HG02642 (cell line): ENCODE measurements around the gene SHC2.
A peak's percentile ranks its signal among the peaks of the same experiment; 100 is the strongest.

Experiments
- ATAC-seq: cut with Tn5 transposase; IDR thresholded peaks from one replicate; pipeline ENCODE4 v1.9.1; 2021; ENCODE audit warnings: mild to moderate bottlenecking; ENCODE audit not compliant: unreplicated experiment, poor library complexity

The SHC2 gene

DNA sequence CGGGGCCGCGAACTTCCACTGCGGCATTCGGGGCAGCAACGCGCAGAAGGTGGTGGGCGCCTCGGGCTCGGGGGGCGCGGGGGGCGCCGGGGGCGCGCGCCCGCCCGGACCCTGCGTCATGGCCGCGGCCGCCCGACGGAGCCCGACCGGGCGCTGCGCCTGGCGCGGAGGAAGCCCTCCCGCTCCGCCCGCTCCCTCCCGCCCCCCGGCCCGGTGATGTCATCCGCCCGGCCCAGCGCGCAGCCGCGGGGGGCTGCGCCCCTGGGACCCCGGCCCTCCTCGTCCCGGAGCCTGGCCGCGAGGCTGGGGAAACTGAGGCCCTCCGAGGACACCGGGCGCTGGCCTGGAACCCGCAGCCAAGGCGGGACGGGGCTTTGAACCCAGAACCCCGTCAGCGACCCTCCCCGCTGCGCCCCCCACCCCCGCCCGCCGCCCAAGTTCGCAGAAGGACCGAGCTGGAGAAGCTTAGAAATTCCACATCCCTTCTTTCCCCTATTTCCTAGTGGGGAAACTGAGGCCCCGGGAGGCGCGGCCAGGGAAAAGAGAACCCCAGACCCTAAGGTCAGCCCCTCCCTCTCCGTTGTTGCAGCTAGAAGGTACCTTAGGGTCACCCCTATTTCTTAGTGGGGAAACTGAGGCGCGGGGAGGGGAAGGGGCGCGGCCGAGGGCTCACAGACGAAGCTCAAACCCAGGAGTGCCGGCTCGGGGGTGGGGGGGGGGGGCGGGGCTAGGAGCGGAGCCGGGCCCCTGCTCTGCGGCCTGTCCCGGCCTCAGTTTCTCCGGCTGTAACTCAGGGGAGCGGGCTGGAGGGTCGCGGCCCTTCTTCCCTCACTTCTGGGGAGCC lies at the start of gene SHC2:
SHC2 (minus strand) TSS at position 157 of the 844 bp plus-strand sequence; CDS start at position 120, 37 bp downstream.
- no peak for ATAC-seq

GRCh38 chr19:508204-509150 lies 47.6 kb upstream of the SHC2 start:
- no peak for ATAC-seq

DNA sequence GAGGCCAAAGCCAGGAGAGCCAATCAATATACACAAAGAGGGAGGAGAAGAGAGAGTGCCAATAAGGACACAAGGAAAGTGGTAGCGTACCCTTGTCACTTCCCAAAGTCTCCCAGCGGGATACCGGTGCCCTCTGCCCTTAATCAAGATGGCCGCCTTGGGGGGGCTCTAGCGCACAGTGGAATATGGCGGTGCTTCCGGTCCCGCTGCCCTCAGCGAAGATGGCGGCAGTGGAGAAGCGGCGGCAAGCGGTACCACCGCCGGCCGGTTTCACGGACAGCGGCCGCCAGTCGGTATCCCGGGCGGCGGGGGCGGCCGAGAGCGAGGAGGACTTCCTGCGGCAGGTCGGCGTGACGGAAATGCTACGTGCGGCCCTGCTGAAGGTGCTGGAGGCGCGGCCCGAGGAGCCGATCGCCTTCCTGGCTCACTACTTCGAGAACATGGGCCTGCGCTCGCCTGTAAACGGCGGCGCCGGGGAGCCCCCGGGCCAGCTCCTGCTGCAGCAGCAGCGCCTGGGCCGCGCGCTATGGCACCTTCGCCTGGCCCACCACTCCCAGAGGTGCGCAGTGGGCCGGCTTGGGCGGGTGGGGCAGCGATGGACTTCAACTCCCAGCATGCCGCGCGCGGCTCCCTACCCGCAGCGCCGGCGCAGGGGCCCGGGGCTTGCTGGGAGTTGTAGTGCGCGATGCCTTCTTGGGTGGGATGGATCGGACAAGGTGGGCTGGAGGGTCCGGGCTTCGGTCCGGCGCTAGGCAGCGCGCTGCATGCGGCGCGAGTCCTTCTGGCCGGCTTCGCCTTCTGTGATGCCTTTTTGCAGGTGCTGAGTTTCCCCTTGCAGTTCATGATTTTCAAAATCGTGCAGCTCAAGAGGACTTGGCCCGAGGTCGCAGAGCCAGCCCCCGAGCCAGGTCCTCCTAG lies 46.7 kb upstream of the SHC2 start, which contains the start of gene TPGS1:
TPGS1 (plus strand) TSS at position 212 of the 918 bp plus-strand sequence; CDS start at position 222, 10 bp downstream.
- peak; percentile 58 for ATAC-seq

DNA sequence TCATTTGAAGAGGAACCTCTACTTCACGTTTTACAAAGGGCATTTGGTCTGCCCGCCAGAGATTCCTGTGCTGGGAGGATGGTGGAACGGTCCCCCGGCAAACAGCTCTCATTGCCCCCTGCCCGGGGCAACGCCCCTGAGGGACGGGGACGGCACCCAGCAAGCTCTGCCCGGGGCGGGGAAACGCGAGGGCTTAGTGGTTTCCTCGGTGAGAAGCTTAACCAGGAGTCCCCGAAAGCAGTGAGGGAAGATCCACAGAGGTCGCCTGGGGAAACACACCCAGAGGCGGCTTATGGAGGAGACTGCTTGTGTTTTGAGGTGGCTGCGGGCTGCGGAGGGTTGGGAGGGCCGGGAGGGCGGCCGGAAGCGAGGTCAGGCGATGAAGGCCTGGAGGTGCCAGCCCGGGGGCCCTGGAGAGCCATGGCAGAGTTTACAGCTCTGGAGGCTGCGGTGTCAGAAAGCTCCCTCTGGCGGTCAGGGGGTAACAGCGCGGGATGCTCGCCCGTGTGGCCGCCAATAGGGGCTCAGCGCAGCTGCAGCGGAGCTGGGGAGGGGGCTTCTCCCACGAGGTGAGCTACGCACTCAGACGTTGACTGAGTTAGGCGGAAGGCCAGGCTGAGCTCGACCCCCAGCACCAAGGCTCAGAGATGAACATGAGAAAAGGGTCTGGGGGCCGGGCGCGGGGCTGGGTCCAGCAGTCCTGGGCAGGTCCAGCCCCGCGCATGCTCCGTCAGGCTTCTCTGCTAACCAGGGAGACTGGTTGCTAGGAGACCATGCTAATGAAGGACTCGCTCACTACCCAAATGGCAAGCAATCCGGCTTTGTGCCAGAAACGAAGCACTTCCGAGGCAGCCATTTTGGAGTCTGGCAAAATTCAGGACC lies 45.8 kb upstream of the SHC2 start:
- peak; percentile 70 for ATAC-seq

DNA sequence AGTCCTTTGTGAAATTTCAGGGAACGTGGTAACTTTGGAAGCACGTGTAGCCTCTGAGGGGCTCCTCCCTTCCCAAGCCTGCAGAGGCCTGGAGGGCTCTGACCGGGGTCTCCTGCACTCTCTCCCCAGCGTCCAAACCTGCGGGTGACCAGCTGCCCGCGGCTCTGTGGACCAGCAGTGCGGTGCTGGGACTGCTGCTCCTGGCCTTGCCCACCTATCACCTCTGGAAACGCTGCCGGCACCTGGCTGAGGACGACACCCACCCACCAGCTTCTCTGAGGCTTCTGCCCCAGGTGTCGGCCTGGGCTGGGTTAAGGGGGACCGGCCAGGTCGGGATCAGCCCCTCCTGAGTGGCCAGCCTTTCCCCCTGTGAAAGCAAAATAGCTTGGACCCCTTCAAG lies 43.8 kb upstream of the SHC2 start:
- no peak for ATAC-seq

GRCh38 chr19:501646-502045 lies 40.8 kb upstream of the SHC2 start:
- no peak for ATAC-seq

DNA sequence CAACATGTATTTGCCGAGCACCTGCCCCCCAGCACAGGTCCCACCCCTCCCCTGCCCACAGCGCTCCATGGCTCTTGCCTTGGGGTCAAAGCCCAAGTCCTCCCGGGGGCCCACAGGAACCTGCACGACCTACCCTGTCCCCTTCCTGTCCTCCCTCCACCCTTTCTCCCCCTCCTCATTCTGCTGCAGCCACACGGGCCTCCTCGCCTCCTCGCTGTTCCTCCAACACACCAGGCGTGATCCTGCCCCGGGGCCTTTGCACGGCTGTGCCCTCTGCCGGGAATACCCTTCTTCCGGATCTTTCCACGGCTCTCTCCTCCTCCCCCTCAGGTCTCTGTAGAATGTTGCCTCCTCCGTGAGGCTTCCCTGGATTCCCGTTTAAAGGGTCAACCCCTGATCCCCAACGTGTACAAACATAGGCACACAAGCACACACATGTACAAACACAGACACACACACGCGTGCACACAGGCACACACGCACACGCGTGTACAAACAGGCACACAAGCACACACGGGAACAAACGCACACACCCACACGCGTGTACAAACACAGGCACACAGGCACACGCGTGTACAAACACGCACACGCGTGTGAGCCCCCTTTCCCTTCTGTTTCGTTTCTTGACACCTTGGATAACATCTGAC lies 38.3 kb upstream of the SHC2 start:
- no peak for ATAC-seq

- ATAC-seq: no peak
These were observed 37.7 kb upstream of the SHC2 start for GRCh38 chr19:498511-498891.

DNA sequence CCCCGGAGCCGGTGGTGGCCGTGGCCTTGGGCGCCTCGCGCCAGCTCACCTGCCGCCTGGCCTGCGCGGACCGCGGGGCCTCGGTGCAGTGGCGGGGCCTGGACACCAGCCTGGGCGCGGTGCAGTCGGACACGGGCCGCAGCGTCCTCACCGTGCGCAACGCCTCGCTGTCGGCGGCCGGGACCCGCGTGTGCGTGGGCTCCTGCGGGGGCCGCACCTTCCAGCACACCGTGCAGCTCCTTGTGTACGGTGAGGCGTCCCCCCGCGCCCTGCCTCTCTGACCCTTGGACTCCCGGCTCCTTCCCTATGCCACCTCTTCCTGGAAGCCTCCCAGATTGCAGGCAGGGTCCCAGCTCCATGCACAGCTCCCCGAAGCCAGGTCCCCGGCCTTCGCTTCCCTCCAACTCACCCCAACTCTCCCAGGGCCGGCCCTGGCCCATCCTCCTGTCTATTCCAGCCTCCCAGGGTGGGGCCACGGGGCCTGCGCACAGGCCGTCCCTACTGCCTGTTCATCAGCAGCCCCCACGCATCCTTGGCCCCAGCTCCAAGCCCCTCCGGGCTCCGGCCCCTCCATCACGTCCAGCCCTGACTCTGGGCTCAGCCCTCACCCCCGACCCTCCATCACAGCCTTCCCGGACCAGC lies 37.2 kb upstream of the SHC2 start:
- no peak for ATAC-seq

DNA sequence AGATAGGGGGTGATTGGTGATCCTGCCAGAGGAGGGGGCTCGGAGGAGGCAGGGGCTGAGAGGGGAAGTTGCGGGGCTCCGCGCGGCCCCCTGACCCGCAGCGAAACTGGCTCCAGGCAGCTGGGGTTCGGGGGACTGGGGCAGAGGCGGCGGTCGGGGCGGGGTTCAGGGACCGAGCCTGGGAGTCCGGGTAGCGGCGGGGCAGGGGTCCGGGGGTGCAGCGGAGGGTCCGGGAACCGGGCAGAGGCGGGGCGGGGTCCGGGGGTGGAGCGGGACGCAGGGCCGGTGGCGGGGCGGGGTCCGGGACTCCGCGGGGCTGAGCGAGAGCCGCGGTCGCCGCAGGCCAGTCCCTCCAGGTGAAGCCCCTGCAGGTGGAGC lies 36.6 kb upstream of the SHC2 start:
- ATAC-seq: no peak

DNA sequence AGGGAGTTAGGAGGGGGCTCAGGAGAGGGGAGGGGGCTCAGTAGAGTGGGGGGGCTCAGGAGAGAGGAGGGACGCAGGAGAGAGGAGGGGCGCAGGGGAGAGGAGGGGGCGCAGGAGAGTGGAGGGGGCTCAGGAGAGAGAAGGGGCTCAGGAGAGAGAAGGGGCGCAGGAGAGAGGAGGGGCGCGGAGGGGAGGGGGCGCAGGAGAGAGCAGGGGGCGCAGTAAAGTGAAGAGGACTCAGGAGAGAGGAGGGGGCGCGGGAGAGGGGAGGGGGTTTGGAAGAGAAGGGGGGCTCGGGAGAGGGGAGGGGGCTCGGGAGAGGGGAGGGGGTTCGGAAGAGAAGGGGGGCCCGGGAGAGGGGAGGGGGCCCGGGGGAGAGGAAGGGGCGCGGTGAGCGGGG lies 36.2 kb upstream of the SHC2 start:
- no peak for ATAC-seq

GRCh38 chr19:496112-496665 lies 35.4 kb upstream of the SHC2 start, which contains the start of gene MADCAM1:
TSS of gene MADCAM1 (plus strand) at chr19:496486. CDS start at chr19:496500, 14 bp downstream.
- ATAC-seq: no peak

- ATAC-seq: no peak
These were observed 34.7 kb upstream of the SHC2 start for GRCh38 chr19:495402-496111.

- ATAC-seq: no peak
These were observed 34.2 kb upstream of the SHC2 start for GRCh38 chr19:495081-495401.

GRCh38 chr19:494171-495080 lies 33.6 kb upstream of the SHC2 start:
- ATAC-seq: no peak
